ENCODE measurements around the gene AMBP. TPM values are rescaled to one million over a fixed set of nuclear protein-coding genes. Genes with fewer than 3 reads are reported as not detected.

AMBP gene
- total RNA-seq, 1 experiment from 2014 or later = not detected

- DNase-seq (ENCODE audit: low read depth) = no peak
These were observed 1.6 kb downstream of the AMBP start for GRCh38 chr9:114076237-114077161.

DNA sequence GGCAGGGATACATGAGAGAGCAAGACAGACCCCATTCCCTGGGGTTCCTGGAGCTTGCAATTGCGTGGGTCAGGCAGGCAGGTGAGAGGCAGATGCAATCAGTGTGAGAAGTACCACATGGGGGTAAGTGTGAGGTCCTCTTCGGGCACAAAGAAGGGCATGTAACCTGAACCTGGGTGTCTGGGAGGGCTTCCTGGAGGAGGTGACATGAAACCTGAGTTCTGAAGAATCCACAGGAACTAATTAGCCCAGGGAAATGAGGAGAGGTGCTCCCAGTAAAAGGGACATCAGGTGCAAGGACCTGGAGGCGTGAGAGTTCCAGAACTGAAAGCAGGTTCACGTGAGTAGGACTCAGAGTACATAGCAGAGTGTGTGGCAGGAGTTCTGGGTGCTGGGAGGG, 2.5 kb downstream of the AMBP start:
- no peak for DNase-seq (ENCODE audit: low read depth)

GRCh38 chr9:114072184-114073140, 5.6 kb downstream of the AMBP start:
- DNase-seq (ENCODE audit: low read depth) = no peak

- DNase-seq (ENCODE audit: low read depth) = no peak
These were observed 6.8 kb downstream of the AMBP start for GRCh38 chr9:114071197-114071795.

GRCh38 chr9:114070188-114071103, 7.7 kb downstream of the AMBP start:
- DNase-seq (ENCODE audit: low read depth) = no peak

DNA sequence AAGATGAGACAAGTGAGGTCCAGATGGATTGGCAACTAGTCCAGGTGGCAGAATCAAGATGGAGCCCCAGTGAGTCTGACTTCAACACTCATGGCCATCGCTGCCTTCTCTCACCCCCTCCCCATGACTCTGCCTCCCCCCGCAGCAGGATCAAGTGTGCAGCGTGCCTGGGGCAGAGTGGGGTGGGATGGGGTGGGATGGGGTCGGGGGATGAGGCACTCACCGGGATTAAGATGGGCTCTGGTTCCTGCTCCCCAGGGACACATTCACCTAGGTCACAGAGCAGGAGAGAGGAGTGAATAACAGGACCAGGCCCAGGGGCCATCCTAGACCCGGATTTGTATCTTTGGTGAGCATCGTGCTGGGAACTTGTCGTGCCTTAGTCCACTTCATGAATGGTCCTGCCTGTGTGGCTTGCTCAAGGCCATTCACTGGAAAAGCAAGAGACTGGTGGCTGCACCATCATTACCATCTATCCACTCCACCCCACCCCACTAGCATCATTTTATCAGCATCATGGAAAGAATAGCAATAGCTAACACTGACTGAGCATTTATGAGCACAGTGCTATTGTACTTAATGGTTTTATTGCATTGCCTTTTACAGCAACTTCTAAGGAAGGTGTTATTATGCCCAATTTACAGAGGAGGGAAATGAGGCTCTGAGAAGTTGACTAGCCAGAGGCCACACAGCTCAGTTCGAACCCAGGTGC, 8.5 kb downstream of the AMBP start:
- DNase-seq (ENCODE audit: low read depth) = no peak

DNA sequence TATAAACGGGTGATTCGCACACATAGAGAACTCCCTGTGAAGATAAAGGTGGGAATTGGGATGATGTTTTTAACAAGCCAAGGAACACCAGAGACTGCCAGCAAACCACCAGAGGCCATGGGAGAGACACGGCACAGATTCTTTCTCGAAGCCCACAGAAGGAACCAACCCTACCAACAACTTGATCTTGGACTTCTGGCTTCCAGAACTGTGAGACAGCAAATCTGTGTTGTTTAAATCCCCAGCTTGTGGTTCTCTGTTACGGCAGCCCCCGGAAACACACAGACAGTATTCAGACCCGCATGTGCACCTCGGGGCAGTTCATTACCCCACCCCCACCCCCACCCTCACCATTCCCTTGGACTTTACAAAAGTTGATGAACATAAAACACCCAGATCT, 12.8 kb downstream of the AMBP start:
- no peak for DNase-seq (ENCODE audit: low read depth)

DNA sequence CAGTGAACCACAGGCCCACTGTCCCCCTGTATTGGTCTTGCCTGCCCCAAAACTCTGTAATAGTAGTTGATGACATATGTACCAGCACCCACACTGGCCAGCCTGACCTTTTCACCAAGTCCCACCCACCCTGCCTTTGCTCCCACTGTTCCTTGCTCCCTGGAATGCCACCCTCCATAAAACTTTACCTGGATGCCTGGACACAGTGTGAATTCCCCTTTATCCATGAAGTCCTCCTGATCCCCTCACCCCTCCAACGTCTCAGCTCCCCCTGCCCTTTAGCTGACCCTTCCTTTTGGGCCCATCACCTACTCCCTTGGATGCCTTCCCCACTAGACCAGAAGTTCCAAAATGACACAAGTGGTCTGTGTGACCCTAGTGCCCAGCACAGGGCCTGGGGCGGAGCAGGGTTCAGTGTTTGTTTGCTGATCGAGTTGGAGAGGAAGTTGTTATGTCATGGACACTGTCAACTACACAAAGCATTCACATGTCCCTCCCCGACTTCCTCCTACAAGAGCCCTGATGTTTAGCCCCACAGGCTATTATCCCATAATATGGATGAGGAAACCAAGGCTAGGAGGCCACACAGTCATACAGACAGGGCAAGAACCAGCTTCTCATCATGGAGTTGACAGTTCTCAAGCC, 16.1 kb downstream of the AMBP start:
- no peak for DNase-seq (ENCODE audit: low read depth)

- DNase-seq (ENCODE audit: low read depth) = no peak
These were observed 16.8 kb downstream of the AMBP start for GRCh38 chr9:114061292-114061691.

DNA sequence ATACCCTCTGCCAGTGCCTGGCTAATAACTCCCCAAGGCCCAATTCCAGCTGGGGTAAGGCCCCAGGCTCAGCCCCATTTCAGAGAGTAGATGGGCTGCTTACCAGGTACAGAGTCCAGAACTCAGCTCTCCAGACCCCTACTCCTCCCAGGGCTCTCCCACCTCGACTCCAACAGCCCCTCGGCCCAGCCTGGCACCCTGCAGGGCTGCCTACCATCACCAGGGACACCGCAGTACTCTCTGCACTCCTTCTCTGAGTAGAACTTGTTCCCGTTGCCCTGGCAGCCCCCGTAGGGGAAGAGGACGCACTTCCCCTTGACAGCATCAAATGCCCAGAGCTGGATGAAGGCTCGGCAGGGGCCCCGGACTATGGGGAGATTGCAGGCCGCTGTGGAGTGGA, 17.4 kb downstream of the AMBP start:
- no peak for DNase-seq (ENCODE audit: low read depth)

DNA sequence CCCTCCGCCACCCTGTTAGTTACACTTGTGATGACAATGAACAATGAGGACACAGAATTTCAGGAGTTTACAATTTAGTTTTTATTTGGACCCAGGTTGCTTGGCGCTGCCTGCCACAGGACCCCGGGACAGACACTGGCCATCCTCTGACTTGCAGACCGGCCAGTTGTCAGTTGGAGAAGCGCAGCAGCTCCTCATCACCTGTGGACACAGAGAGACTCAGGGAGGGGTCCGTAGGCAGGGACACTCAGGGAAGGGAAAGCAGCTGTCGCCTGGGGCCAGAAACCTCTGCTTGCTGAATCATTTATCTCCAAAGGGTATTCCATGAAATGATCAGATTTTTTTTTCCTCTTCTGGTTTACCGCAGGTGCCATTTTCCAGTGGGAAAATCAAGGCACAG, 18.0 kb downstream of the AMBP start:
- DNase-seq (ENCODE audit: low read depth) = no peak

DNA sequence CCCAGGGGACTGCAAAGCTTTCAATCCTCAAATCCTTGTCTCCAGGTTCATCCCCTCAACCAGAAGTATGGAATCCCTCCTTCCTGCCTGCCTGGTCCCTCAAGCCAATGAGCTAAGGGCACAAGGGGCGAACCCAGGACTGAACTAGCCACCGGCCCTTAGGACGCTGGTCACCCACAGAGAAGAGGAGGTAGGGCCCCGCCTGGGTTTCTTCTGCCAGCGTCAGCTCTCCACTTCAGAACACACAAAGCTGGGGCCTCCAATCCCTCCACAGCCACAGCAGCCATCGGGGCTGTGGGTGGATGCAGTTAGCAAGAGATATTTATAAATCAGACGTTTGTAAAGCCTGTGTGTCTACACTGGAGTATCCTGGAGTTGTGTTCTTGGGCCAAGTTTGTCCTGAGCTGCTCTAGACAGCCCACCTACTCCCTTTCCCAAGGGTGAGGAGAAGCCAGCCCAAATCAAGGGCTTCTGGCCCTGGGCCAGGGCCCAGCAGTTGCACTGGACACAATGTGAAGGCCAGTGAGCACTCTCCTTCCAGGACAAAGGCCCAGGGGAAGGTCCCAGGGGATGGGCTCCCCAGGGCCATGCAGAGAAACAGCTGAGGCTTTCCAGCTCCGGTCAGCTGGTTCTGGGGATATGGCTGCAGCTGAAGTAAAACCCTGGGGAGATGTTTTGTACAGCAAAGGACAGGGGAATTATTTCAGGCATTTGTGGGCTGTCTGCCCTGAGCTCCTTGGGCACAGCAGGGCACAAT, 18.9 kb downstream of the AMBP start:
- peak; percentile 84 for DNase-seq (ENCODE audit: low read depth)

DNA sequence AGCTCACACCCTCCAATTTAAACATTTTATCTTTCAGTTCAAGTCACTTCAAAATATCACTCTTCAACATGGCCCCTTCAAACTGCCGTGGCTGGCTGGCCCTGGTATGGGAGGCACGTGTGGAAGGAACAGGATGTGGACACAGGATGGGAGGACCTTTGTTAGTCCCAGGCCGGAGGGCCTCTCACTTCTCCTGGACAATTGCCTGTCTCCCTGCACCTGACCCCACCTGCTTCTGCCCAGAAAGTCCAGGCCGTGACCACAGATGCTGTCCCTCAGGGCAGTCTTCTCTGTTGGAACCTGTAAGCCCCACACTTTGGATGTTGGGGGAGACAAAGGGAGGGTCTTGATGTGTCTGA, 19.4 kb downstream of the AMBP start:
- DNase-seq (ENCODE audit: low read depth) = no peak

- DNase-seq (ENCODE audit: low read depth) = no peak
These were observed 20.8 kb downstream of the AMBP start for GRCh38 chr9:114057161-114057885.

DNA sequence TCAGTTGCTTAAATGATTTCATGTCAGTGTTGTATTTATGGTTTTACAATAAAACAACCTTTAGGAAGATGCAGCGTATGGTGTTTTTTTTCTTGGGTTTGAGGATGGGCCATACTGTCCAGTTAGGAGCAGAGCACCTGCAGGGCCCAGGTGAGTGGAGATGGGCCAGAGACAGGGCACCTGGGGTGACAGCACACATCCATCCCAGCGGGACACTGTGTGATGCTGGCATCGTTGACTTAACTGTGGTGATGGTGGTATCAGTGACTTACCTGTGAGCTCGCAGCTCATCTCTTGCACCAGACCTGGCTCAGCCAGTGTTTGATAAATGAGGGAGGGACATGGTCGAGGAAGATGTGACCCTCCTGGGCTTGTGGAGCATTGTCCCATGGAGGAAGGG, 21.6 kb downstream of the AMBP start:
- no peak for DNase-seq (ENCODE audit: low read depth)

GRCh38 chr9:114055894-114056293, 22.2 kb downstream of the AMBP start:
- no peak for DNase-seq (ENCODE audit: low read depth)

DNA sequence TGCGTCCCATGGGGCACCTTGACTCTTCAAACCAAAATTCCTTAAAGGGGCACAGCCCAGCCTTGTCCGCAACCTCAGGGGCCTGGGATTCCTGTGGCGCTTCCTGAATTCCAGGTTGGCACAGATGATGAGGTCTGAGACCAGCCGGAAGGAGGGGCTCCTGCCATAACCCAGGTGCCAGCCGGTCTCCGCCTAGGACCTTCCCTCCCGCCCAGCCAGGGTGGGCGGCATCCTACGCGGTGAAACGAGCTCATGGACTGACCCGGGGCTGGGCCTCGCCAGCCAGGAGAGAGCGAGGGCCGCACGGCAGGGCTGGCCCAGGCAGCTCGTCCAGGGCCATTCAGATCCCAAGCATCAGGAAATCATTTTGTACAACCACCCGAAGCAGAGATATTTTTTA, 23.0 kb downstream of the AMBP start:
- DNase-seq (ENCODE audit: low read depth) = no peak

GRCh38 chr9:114054191-114054690, 23.9 kb downstream of the AMBP start:
- no peak for DNase-seq (ENCODE audit: low read depth)
